PC-3 (cell line): ENCODE measurements around the gene CSNK1G1.

Experiments
- EZH2 ChIP-seq: fragments of 300-600 bp; sonication (generic); IDR thresholded peaks from one replicate; pipeline ENCODE4 v1.6.1; 2017; ENCODE audit warnings: antibody characterized with exemption, mild to moderate bottlenecking, low read length; ENCODE audit not compliant: unreplicated experiment
- TF ChIP-seq, protein P1 (sequence below): fragments of 300-600 bp; sonication (generic); conservative IDR thresholded peaks from 2 replicates; pipeline ENCODE4 v1.5.1; 2017; ENCODE audit warnings: antibody characterized with exemption, low read depth, mild to moderate bottlenecking, low read length

DNA sequence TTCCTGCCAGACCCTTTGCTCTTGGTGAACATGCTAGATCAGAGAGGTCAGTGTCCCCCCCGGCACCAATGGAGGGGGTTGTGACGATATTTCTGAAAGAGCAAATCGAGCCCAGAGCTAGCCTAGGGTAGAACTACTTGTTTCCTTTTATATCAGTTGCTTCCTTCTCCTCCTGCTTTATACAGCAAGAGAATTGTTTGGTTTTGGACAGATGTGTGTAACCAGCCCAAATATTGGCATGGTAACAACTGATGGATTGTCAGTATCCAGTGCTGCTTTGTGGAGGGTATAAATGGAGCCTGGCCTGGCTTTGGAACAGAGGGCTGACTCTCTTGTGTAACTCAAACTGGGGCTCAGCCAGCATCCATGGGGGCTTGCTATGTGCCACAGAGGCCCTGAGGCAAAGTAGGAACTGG, 233.0 kb downstream of the CSNK1G1 start:
- TF ChIP-seq, protein P1, sequence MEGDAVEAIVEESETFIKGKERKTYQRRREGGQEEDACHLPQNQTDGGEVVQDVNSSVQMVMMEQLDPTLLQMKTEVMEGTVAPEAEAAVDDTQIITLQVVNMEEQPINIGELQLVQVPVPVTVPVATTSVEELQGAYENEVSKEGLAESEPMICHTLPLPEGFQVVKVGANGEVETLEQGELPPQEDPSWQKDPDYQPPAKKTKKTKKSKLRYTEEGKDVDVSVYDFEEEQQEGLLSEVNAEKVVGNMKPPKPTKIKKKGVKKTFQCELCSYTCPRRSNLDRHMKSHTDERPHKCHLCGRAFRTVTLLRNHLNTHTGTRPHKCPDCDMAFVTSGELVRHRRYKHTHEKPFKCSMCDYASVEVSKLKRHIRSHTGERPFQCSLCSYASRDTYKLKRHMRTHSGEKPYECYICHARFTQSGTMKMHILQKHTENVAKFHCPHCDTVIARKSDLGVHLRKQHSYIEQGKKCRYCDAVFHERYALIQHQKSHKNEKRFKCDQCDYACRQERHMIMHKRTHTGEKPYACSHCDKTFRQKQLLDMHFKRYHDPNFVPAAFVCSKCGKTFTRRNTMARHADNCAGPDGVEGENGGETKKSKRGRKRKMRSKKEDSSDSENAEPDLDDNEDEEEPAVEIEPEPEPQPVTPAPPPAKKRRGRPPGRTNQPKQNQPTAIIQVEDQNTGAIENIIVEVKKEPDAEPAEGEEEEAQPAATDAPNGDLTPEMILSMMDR: no peak
- TF ChIP-seq EZH2: no peak
